Ishikawa (cell line): Measurements from ENCODE around the gene ATP6V1G2.

ENCODE experiments used
- CEBPB ChIP-seq: IDR thresholded peaks from 2 replicates; pipeline ENCODE4 v1.6.1; 2012
- CREB1 ChIP-seq: IDR thresholded peaks from 2 replicates; pipeline ENCODE4 v1.6.1; 2012; ENCODE audit warnings: low read depth
- EGR1 ChIP-seq: IDR thresholded peaks from 2 replicates; pipeline ENCODE4 v1.6.1; 2012
- EP300 ChIP-seq: IDR thresholded peaks from 2 replicates; pipeline ENCODE4 v1.6.1; 2012; ENCODE audit warnings: borderline replicate concordance
- FOXM1 ChIP-seq: IDR thresholded peaks from 2 replicates; pipeline ENCODE4 v1.6.1; 2012; ENCODE audit warnings: low read depth, borderline replicate concordance
- MAX ChIP-seq: IDR thresholded peaks from 2 replicates; pipeline ENCODE4 v1.6.1; 2012
- NFIC ChIP-seq: IDR thresholded peaks from 2 replicates; pipeline ENCODE4 v1.6.1; 2012
- RAD21 ChIP-seq: IDR thresholded peaks from 2 replicates; pipeline ENCODE4 v1.6.1; 2012; ENCODE audit warnings: low read depth
- REST ChIP-seq: IDR thresholded peaks from 2 replicates; pipeline ENCODE4 v1.6.1; 2012; ENCODE audit warnings: low read depth, mild to moderate bottlenecking
- TAF1 ChIP-seq: IDR thresholded peaks from 2 replicates; pipeline ENCODE4 v1.6.1; 2012; ENCODE audit warnings: low read depth, mild to moderate bottlenecking
- TCF12 ChIP-seq: IDR thresholded peaks from 2 replicates; pipeline ENCODE4 v1.6.1; 2012; ENCODE audit warnings: low read depth
- TEAD4 ChIP-seq: IDR thresholded peaks from 2 replicates; pipeline ENCODE4 v1.6.1; 2012
- USF1 ChIP-seq: IDR thresholded peaks from 2 replicates; pipeline ENCODE4 v1.6.1; 2012
- YY1 ChIP-seq: IDR thresholded peaks from 2 replicates; pipeline ENCODE4 v1.6.1; 2012; ENCODE audit warnings: low read depth
- ZBTB7A ChIP-seq: IDR thresholded peaks from 2 replicates; pipeline ENCODE4 v1.6.1; 2012; ENCODE audit warnings: low read depth

ATP6V1G2 gene

GRCh38 chr6:31535538-31536324, 10.7 kb downstream of the ATP6V1G2 start:
- no peak for TF ChIP-seq EGR1
- TF ChIP-seq TEAD4 = no peak
- TF ChIP-seq YY1 = no peak
- TF ChIP-seq NFIC = no peak
- TF ChIP-seq CEBPB = no peak
- TF ChIP-seq USF1 = no peak

- TF ChIP-seq TCF12 = no peak
- TF ChIP-seq EGR1 = no peak
- no peak for TF ChIP-seq RAD21
- no peak for TF ChIP-seq CREB1
- no peak for TF ChIP-seq EP300
- no peak for TF ChIP-seq REST
- TF ChIP-seq NFIC = no peak
- no peak for TF ChIP-seq CEBPB
- no peak for TF ChIP-seq YY1
- no peak for TF ChIP-seq MAX
- TF ChIP-seq FOXM1 = no peak
- TF ChIP-seq ZBTB7A = no peak
- no peak for TF ChIP-seq TEAD4
- TF ChIP-seq USF1 = no peak
- TF ChIP-seq TAF1 = no peak
Measured at GRCh38 chr6:31534521-31535040, 11.8 kb downstream of the ATP6V1G2 start.

GRCh38 chr6:31534011-31534410, 12.4 kb downstream of the ATP6V1G2 start:
- TF ChIP-seq CREB1 = no peak

DNA sequence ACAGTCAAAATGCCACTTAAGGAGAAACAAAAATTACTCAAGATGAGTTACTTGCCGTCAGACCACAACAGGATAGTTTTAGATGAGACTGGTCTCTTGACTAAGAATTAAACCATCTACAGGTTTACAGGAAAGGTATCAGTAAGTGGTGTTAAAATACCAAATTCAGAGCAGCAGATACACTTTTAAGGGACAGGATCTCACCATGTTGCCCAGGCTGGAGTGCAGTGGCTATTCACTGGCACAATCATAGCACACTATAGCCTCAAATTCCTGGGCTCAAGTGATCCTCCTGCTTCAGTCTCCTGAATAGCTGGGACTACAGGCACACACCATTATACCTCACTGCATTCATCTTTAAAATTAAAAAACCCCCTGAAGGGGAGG, 13.0 kb downstream of the ATP6V1G2 start:
- TF ChIP-seq EP300 (no peak), ZBTB7A (no peak), NFIC (no peak), USF1 (no peak), MAX (no peak), TCF12 (no peak), TEAD4 (no peak), YY1 (no peak), CEBPB (no peak), REST (no peak), CREB1 (no peak), RAD21 (no peak), FOXM1 (no peak), EGR1 (no peak), TAF1 (no peak)

DNA sequence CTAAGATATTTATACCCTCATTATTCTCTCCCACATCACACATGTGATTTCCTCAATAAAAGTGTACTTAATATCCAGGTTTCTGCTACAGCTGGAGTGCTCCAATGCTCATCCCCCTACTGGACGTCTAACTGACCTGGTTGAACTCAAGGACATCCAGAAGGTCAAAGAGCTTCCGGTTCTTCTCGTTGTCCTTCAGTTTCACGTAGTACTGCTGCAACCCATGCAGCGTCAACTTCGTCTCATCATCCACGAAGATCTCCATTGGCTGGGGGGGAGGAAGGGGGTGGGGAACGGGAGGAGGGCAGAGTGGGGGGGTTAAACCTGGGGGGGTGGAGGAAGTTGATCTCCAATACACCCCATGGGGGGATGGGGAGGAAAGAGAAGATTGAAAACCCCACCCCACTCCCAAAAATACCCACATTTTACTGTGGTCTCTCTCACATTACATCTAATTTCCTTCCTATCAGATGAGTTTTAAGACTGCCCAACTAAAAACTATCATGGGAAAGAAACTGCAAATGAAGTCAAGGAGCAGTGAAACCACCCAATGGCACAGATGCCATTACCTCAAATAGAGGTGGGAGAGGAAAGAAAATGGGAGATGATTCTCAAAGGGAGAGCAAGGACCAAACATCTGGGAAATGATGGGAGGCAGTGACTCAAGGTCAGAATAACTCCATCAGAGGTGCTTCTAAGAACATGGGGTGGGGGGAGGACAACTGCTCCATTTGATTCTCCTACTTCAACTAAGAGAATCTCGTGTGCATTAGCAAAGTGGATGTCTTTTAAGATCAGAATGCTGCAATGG, 13.6 kb downstream of the ATP6V1G2 start:
- TF ChIP-seq NFIC (no peak), REST (no peak), RAD21 (no peak), YY1 (no peak), TEAD4 (no peak)
